IMR-90 (cell line): ENCODE measurements around the gene TIRAP. TPM values are rescaled to one million over a fixed set of nuclear protein-coding genes. Genes with fewer than 3 reads are reported as not detected.

Source experiments
- ATAC-seq: fragments of 200-7000 bp; cut with Tn5 transposase; 2 replicates; pipeline ENCODE4 v1.9.1; 2020; ENCODE audit warnings: low read depth, mild to moderate bottlenecking, moderate library complexity
- BruUV-seq: library from RNA; stranded (reverse); fragments of 400-500 nt; replicated peaks from 2 replicates; lab custom pipeline; 2021; lab: Mats Ljungman, UMichigan
- CTCF ChIA-PET: fragments of 300-600 bp; formaldehyde crosslinking; extraction: SDS; loops from one replicate; lab custom pipeline; 2021; ENCODE audit warnings: antibody characterized with exemption; lab: Yijun Ruan, JAX
- POLR2A ChIA-PET: fragments of 300-600 bp; sonication (Branson Sonifier 250); formaldehyde crosslinking; loops from one replicate; lab custom pipeline; 2022; ENCODE audit warnings: antibody characterized with exemption; ENCODE audit not compliant: unreplicated experiment; lab: Charles Lee
- DNase-seq: peaks from one replicate; pipeline ENCODE4 v3.0.0; 2013
- H2AFZ ChIP-seq: replicated peaks from 2 replicates; pipeline ENCODE3; 2013; ENCODE audit warnings: low read length, mild to moderate bottlenecking; ENCODE audit not compliant: poor library complexity
- H2AK5ac ChIP-seq: 2 replicates; pipeline ENCODE4 v1.6.1; 2013; ENCODE audit warnings: low read depth, low read length, inconsistent platforms
- H2AK9ac ChIP-seq: replicated peaks from 2 replicates; pipeline ENCODE3; 2013; ENCODE audit warnings: mild to moderate bottlenecking, low read depth, low read length, moderate library complexity; ENCODE audit not compliant: poor library complexity
- H2BK120ac ChIP-seq: 2 replicates; pipeline ENCODE4 v1.6.1; 2013; ENCODE audit warnings: low read depth, low read length, inconsistent platforms
- H2BK15ac ChIP-seq: 3 replicates; pipeline ENCODE4 v1.6.1; 2013; ENCODE audit warnings: low read depth, low read length, inconsistent platforms
- H2BK20ac ChIP-seq: 2 replicates; pipeline ENCODE4 v1.6.1; 2013; ENCODE audit warnings: low read depth, mild to moderate bottlenecking, inconsistent platforms, low read length, moderate library complexity
- H2BK5ac ChIP-seq: 2 replicates; pipeline ENCODE4 v1.6.1; 2013; ENCODE audit warnings: mild to moderate bottlenecking, low read depth, low read length, inconsistent platforms; ENCODE audit not compliant: poor library complexity, severe bottlenecking
- H3K14ac ChIP-seq: replicated peaks from 2 replicates; pipeline ENCODE4 v1.6.1; 2013; ENCODE audit warnings: low read depth, low read length, inconsistent platforms
- H3K18ac ChIP-seq: 2 replicates; pipeline ENCODE4 v1.6.1; 2013; ENCODE audit warnings: low read depth, low read length, control low read depth
- H3K23ac ChIP-seq: 2 replicates; pipeline ENCODE4 v1.6.1; 2013; ENCODE audit warnings: low read depth, low read length, inconsistent platforms
- H3K27ac ChIP-seq: 2 replicates; pipeline ENCODE4 v1.5.1; 2013; ENCODE audit warnings: mild to moderate bottlenecking, control low read depth, low read length; ENCODE audit not compliant: insufficient read depth
- H3K27me3 ChIP-seq: 2 replicates; pipeline ENCODE4 v1.6.1; 2013; ENCODE audit warnings: low read length; ENCODE audit not compliant: control insufficient read depth, insufficient read depth
- H3K36me3 ChIP-seq: 2 replicates; pipeline ENCODE4 v1.6.1; 2013; ENCODE audit warnings: low read length, mixed read lengths; ENCODE audit not compliant: control insufficient read depth, insufficient read depth
- H3K4ac ChIP-seq: 2 replicates; pipeline ENCODE4 v1.6.1; 2013; ENCODE audit warnings: low read depth, low read length, inconsistent platforms
- H3K4me1 ChIP-seq: 2 replicates; pipeline ENCODE4 v1.6.1; 2013; ENCODE audit warnings: low read length, mixed read lengths; ENCODE audit not compliant: control insufficient read depth, insufficient read depth
- H3K4me2 ChIP-seq: 2 replicates; pipeline ENCODE4 v1.6.1; 2013; ENCODE audit warnings: low read depth, mild to moderate bottlenecking, control low read depth, low read length, moderate library complexity
- H3K4me3 ChIP-seq: 2 replicates; pipeline ENCODE4 v1.5.1; 2013; ENCODE audit warnings: low read depth, mild to moderate bottlenecking, control low read depth, low read length, moderate library complexity; ENCODE audit not compliant: insufficient read depth
- H3K56ac ChIP-seq: 2 replicates; pipeline ENCODE4 v1.6.1; 2013; ENCODE audit warnings: low read length, inconsistent platforms; ENCODE audit not compliant: insufficient read depth; ENCODE audit errors: extremely low read depth
- H3K79me1 ChIP-seq, 2 experiments: 2 replicates each; pipeline ENCODE4 v1.6.1; 2013; ENCODE audit warnings: low read length in 2 of 2, inconsistent platforms in 1 of 2, low read depth in 1 of 2
- H3K9ac ChIP-seq: 2 replicates; pipeline ENCODE4 v1.6.1; 2013; ENCODE audit warnings: low read depth, low read length, control low read depth
- H3K9me1 ChIP-seq: 2 replicates; pipeline ENCODE4 v1.6.1; 2013; ENCODE audit warnings: low read length, inconsistent platforms; ENCODE audit not compliant: insufficient read depth
- H3K9me3 ChIP-seq: 2 replicates; pipeline ENCODE4 v1.6.1; 2013; ENCODE audit warnings: low read length; ENCODE audit not compliant: control insufficient read depth, insufficient read depth
- H4K20me1 ChIP-seq: 2 replicates; pipeline ENCODE4 v1.6.1; 2013; ENCODE audit warnings: low read length, inconsistent platforms; ENCODE audit not compliant: insufficient read depth
- H4K5ac ChIP-seq: 2 replicates; pipeline ENCODE4 v1.6.1; 2013; ENCODE audit warnings: mild to moderate bottlenecking, low read depth, low read length, control low read depth
- H4K8ac ChIP-seq, 2 experiments: 2 replicates each; pipeline ENCODE4 v1.6.1; 2013; ENCODE audit warnings: low read depth in 2 of 2, low read length in 2 of 2, control low read depth in 1 of 2, inconsistent platforms in 1 of 2
- H4K91ac ChIP-seq: 2 replicates; pipeline ENCODE4 v1.6.1; 2013; ENCODE audit warnings: low read depth, low read length, inconsistent platforms; ENCODE audit not compliant: insufficient read depth
- BHLHE40 ChIP-seq: fragments of 150-350 bp; IDR thresholded peaks from 2 replicates; pipeline ENCODE4 v1.6.1; 2016; ENCODE audit warnings: mild to moderate bottlenecking, low read depth, low read length
- CEBPB ChIP-seq: IDR thresholded peaks from 2 replicates; pipeline ENCODE4 v1.6.1; 2012; ENCODE audit warnings: low read depth, low read length, improper control_type of control experiment
- MAZ ChIP-seq: IDR thresholded peaks from 2 replicates; pipeline ENCODE4 v1.6.1; 2012; ENCODE audit warnings: low read depth, mild to moderate bottlenecking, low read length, improper control_type of control experiment, moderate library complexity, borderline replicate concordance
- MXI1 ChIP-seq: IDR thresholded peaks from 2 replicates; pipeline ENCODE4 v1.6.1; 2012; ENCODE audit warnings: low read depth, mild to moderate bottlenecking, low read length, moderate library complexity, borderline replicate concordance
- RCOR1 ChIP-seq: IDR thresholded peaks from 2 replicates; pipeline ENCODE4 v1.6.1; 2012; ENCODE audit warnings: mild to moderate bottlenecking, low read length, improper control_type of control experiment; ENCODE audit not compliant: insufficient replicate concordance
- RFX5 ChIP-seq: IDR thresholded peaks from 2 replicates; pipeline ENCODE4 v1.8.0; 2012; ENCODE audit warnings: low read depth, mild to moderate bottlenecking, low read length, moderate library complexity
- SMC3 ChIP-seq: fragments of 150-350 bp; IDR thresholded peaks from 2 replicates; pipeline ENCODE4 v1.6.1; 2016; ENCODE audit warnings: low read depth, mild to moderate bottlenecking, antibody characterized with exemption, low read length, moderate library complexity
- WGBS, 2 experiments: methylation state at CpG; one replicate each; pipeline versions ENCODE4 v1.1.5 to v1.1.7; 2013; ENCODE audit warnings: missing lambda C conversion rate in 2 of 2; ENCODE audit not compliant: insufficient read length in 1 of 2; ENCODE audit errors: extremely low coverage in 2 of 2; 5-methylcytosine and 5-hydroxymethylcytosine counted together
- dilution Hi-C: fragments of 300-500 bp; cut with HindIII; formaldehyde crosslinking; loops from one replicate; pipeline ENCODE4 v1.14.3; 2018; ENCODE audit warnings: low sequenced_read_pairs; ENCODE audit not compliant: unreplicated experiment
- in situ Hi-C: fragments of 300-500 bp; cut with MboI; formaldehyde crosslinking; loops from 3 replicates; pipeline ENCODE4 v1.14.3; 2019; ENCODE audit warnings: low sequenced_read_pairs, inconsistent platforms, mixed read lengths
- intact Hi-C: fragments of 100-400 bp; cut with micrococcal nuclease; formaldehyde crosslinking; loops from 2 replicates; pipeline ENCODE4 v1.10.0; 2022
- polyA plus RNA-seq, 3 experiments: library from polyadenylated mRNA; depleted of rRNA; stranded (reverse); fragments of >200 nt; gene quantifications; 2 replicates each; pipeline ENCODE4 v1.2.3, GENCODE V29; 2012; ENCODE audit warnings: low replicate concordance in 1 of 3
- total RNA-seq: library from RNA; depleted of rRNA; stranded (reverse); fragments of >200 nt; gene quantifications from 2 replicates; pipeline ENCODE4 v1.2.3, GENCODE V29; 2012
- TF ChIP-seq, protein P1 (sequence below): conservative IDR thresholded peaks from 2 replicates; pipeline ENCODE4 v1.5.1; 2012; ENCODE audit warnings: mild to moderate bottlenecking, low read depth, low read length, improper control_type of control experiment
- TF ChIP-seq, protein P2 (sequence below): fragments of 150-350 bp; IDR thresholded peaks from 2 replicates; pipeline ENCODE4 v1.6.1; 2017; ENCODE audit warnings: mild to moderate bottlenecking, antibody characterized with exemption, low read length, low read depth
- TF ChIP-seq, protein P3 (sequence below): fragments of 150-350 bp; IDR thresholded peaks from 2 replicates; pipeline ENCODE4 v1.6.1; 2016; ENCODE audit warnings: low read depth, mild to moderate bottlenecking, low read length, moderate library complexity, borderline replicate concordance

Gene TIRAP
- total and polyA plus RNA-seq, 2 of the 4 experiments (the other 2 are of a cell fraction): 3.0 to 7.4 TPM

DNA sequence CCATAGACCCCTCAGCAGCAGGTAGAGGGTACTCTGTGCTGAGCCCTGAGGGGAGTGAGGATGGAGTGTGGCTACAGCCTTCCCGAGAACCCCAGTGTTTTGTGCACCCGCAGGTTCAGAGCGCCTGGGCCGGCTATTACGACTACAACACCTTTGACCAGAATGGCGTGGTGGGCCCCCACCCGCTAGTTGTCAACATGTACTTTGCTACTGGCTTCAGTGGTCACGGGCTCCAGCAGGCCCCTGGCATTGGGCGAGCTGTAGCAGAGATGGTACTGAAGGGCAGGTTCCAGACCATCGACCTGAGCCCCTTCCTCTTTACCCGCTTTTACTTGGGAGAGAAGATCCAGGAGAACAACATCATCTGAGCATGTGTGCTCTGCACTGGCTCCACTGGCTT is 5.6 kb upstream of the TIRAP start (continued):
- TF ChIP-seq RFX5 (no peak), RCOR1 (no peak), MXI1 (no peak)

DNA sequence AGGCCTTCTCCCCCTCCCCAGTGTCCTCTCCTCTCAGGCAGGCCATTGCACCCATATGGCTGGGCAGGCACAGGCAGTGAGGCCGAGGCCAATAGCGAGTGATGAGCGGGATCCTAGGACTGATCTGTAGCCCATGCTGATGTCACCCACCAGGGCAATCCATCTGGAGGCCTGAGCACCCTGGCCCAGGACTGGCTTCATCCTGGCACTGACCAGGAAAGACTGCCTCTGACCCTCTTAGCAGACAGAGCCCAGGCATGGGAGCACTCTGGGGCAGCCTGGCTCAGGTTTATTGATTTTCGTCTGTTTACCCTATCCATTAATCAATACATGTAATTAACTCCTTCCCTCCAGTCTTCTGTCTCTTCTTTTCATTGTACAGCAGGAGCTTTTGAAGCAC is 5.1 kb upstream of the TIRAP start:
- no peak overlapping the region for H2BK120ac ChIP-seq
- H3K4me2 ChIP-seq: no peak overlapping the region
- H3K18ac ChIP-seq: no peak overlapping the region
- in situ Hi-C loops: no loop called here
- CTCF ChIA-PET: no interaction called here
- ATAC-seq (no peak), DNase-seq (no peak)
- H4K20me1 ChIP-seq: no peaks in the 10 kb centered on the region
- no peak overlapping the region for H4K91ac ChIP-seq
- no TSS peak for BruUV-seq
- H3K9ac ChIP-seq: no peak overlapping the region
- H3K9me1 ChIP-seq: no peaks in the 10 kb centered on the region; the same call in 1 of the 2 replicates
- no peak overlapping the region for H2BK15ac ChIP-seq
- POLR2A ChIA-PET: no interaction called here
- H3K14ac ChIP-seq: no peak overlapping the region
- peaks cover 0 to 4% of the 10 kb centered on the region in 2 experiments; a peak in 1 of 4 replicates for H3K79me1 ChIP-seq
- dilution Hi-C loops: no loop called here
- TF ChIP-seq, protein P1, sequence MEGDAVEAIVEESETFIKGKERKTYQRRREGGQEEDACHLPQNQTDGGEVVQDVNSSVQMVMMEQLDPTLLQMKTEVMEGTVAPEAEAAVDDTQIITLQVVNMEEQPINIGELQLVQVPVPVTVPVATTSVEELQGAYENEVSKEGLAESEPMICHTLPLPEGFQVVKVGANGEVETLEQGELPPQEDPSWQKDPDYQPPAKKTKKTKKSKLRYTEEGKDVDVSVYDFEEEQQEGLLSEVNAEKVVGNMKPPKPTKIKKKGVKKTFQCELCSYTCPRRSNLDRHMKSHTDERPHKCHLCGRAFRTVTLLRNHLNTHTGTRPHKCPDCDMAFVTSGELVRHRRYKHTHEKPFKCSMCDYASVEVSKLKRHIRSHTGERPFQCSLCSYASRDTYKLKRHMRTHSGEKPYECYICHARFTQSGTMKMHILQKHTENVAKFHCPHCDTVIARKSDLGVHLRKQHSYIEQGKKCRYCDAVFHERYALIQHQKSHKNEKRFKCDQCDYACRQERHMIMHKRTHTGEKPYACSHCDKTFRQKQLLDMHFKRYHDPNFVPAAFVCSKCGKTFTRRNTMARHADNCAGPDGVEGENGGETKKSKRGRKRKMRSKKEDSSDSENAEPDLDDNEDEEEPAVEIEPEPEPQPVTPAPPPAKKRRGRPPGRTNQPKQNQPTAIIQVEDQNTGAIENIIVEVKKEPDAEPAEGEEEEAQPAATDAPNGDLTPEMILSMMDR: no peak
- TF ChIP-seq, protein P2, sequence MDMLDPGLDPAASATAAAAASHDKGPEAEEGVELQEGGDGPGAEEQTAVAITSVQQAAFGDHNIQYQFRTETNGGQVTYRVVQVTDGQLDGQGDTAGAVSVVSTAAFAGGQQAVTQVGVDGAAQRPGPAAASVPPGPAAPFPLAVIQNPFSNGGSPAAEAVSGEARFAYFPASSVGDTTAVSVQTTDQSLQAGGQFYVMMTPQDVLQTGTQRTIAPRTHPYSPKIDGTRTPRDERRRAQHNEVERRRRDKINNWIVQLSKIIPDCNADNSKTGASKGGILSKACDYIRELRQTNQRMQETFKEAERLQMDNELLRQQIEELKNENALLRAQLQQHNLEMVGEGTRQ: no peak
- TF ChIP-seq BHLHE40 (no peak), SMC3 (no peak), CEBPB (no peak), MAZ (no peak), RCOR1 (no peak)
- TF ChIP-seq, protein P3, sequence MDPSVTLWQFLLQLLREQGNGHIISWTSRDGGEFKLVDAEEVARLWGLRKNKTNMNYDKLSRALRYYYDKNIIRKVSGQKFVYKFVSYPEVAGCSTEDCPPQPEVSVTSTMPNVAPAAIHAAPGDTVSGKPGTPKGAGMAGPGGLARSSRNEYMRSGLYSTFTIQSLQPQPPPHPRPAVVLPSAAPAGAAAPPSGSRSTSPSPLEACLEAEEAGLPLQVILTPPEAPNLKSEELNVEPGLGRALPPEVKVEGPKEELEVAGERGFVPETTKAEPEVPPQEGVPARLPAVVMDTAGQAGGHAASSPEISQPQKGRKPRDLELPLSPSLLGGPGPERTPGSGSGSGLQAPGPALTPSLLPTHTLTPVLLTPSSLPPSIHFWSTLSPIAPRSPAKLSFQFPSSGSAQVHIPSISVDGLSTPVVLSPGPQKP: no peak
- no peak overlapping the region for H2BK20ac ChIP-seq
- peaks cover 35% of the 10 kb centered on the region for H3K36me3 ChIP-seq
- H2AFZ ChIP-seq: no peak overlapping the region
- no peak overlapping the region for H3K56ac ChIP-seq
- no peak overlapping the region for H3K23ac ChIP-seq
- H3K4ac ChIP-seq: no peak overlapping the region
- H4K5ac ChIP-seq: no peak overlapping the region
- H2AK9ac ChIP-seq: no peak overlapping the region
- H2AK5ac ChIP-seq: no peak overlapping the region
- no peak overlapping the region for H4K8ac ChIP-seq
- 100% methylated on average over 1 of the region's 4 CpGs; no CpG with 5 or more reads in 1 of the 2 experiments for WGBS, 2 experiments
- no peaks in the 10 kb centered on the region for H3K27me3 ChIP-seq
- no peak overlapping the region for H3K27ac ChIP-seq
- H3K9me3 ChIP-seq: no peaks in the 10 kb centered on the region
- H2BK5ac ChIP-seq: no peak overlapping the region
- H3K4me3 ChIP-seq: no peak overlapping the region
- intact Hi-C loops: no loop called here
- H3K4me1 ChIP-seq: peaks cover 3% of the 10 kb centered on the region; the same call in 1 of the 2 replicates
